Natural killer cell (primary cell): ENCODE measurements around the gene PRX. TPM values are rescaled to one million over a fixed set of nuclear protein-coding genes. Genes with fewer than 3 reads are reported as not detected.
"Not testable (repeated sequence)": the region's sequence is repeated elsewhere in the genome, so short reads cannot be mapped to it uniquely, and the experiment has no call there.

Source experiments
- ATAC-seq, 3 donors: fragments of 150-1000 bp in 2 of 3; fragments of 200-7000 bp in 1 of 3; cut with Tn5 transposase; 1 replicate in 1 of 3; 2 replicates in 2 of 3; pipeline ENCODE4 v1.10.0; 2021; ENCODE audit warnings: mild to moderate bottlenecking in 2 of 3, moderate library complexity in 2 of 3
- DNase-seq, 2 donors: peaks; one replicate each; pipeline versions ENCODE4 v3.0.0 to v3.0.0-alpha.2; 2013 to 2021; ENCODE audit warnings: mixed read lengths in 1 of 2
- H3K27ac ChIP-seq: one replicate; pipeline ENCODE4 v1.5.1; 2013; ENCODE audit warnings: mild to moderate bottlenecking, low read length
- H3K27me3 ChIP-seq: one replicate; pipeline ENCODE4 v1.6.1; 2013; ENCODE audit warnings: low read length; ENCODE audit not compliant: control insufficient read depth, insufficient read depth
- H3K36me3 ChIP-seq: one replicate; pipeline ENCODE4 v1.6.1; 2013; ENCODE audit warnings: low read length; ENCODE audit not compliant: control insufficient read depth, insufficient read depth
- H3K4me1 ChIP-seq: one replicate; pipeline ENCODE4 v1.6.1; 2013; ENCODE audit warnings: low read length; ENCODE audit not compliant: control insufficient read depth, insufficient read depth
- H3K4me3 ChIP-seq: one replicate; pipeline ENCODE4 v1.5.1; 2013; ENCODE audit warnings: low read length
- H3K9me3 ChIP-seq: one replicate; pipeline ENCODE4 v1.6.1; 2013; ENCODE audit warnings: low read length; ENCODE audit not compliant: control insufficient read depth, insufficient read depth
- H3K27ac Mint-ChIP-seq, 2 donors: one replicate each; pipeline ENCODE4 v1.8.0; 2022; ENCODE audit warnings: mild to moderate bottlenecking in 2 of 2, mixed read lengths in 2 of 2, moderate library complexity in 1 of 2
- H3K27me3 Mint-ChIP-seq, 2 donors: one replicate each; pipeline ENCODE4 v1.8.0; 2022; ENCODE audit warnings: low read depth in 2 of 2, mixed read lengths in 2 of 2
- H3K36me3 Mint-ChIP-seq: one replicate; pipeline ENCODE4 v1.8.0; 2022; ENCODE audit warnings: mixed read lengths
- H3K4me1 Mint-ChIP-seq, 2 donors: one replicate each; pipeline ENCODE4 v1.8.0; 2022; ENCODE audit warnings: mixed read lengths in 2 of 2
- H3K4me3 Mint-ChIP-seq: one replicate; pipeline ENCODE4 v1.8.0; 2022; ENCODE audit warnings: mild to moderate bottlenecking, moderate library complexity, mixed read lengths
- H3K9me3 Mint-ChIP-seq, 2 donors: one replicate each; pipeline ENCODE4 v1.8.0; 2022; ENCODE audit warnings: mixed read lengths in 2 of 2
- CTCF ChIP-seq: fragments of 200-600 bp; IDR thresholded peaks from one replicate; pipeline ENCODE4 v1.8.0; 2022; ENCODE audit warnings: antibody characterized with exemption
- WGBS: methylation state at CpG from one replicate; pipeline ENCODE4 v1.1.7; 2013; ENCODE audit warnings: missing lambda C conversion rate; ENCODE audit not compliant: insufficient coverage; 5-methylcytosine and 5-hydroxymethylcytosine counted together
- intact Hi-C: fragments of 100-400 bp; cut with micrococcal nuclease; formaldehyde crosslinking; loops from one replicate; pipeline ENCODE4 v1.14.2; 2022
- total RNA-seq, 4 donors: library from RNA; stranded (reverse); fragments of 120-200 nt in 1 of 4; gene quantifications; one replicate each; pipeline versions ENCODE4 v1.2.3 to v1.2.4, GENCODE V29; 2013 to 2022

Gene PRX
- total RNA-seq, 3 donors from 2014 or later (not counting 1 experiment from before 2014, with no cell fraction given): 2.0 to 3.8 (median 3.7) TPM

- Histone ChIP-seq H3K27ac (no peak overlapping the region), H3K36me3 (no peaks in the 10 kb centered on the region), H3K27me3 (no peaks in the 10 kb centered on the region), H3K4me1 (peaks cover 5% of the 10 kb centered on the region), H3K4me3 (no peak overlapping the region), H3K9me3 (no peaks in the 10 kb centered on the region)
- Mint-ChIP-seq H3K27me3 (no peaks in the 10 kb centered on the region), H3K4me3 (no peak overlapping the region), H3K36me3 (no peaks in the 10 kb centered on the region), H3K27ac (no peak overlapping the region), H3K9me3 (no peaks in the 10 kb centered on the region), H3K4me1 (no peaks in the 10 kb centered on the region)
- DNase-seq: no peak
- WGBS: 94% methylated on average over 3 of the region's 3 CpGs
- no peak for TF ChIP-seq CTCF
- intact Hi-C loops: no loop called here
- ATAC-seq: no peak
Measured at GRCh38 chr19:40458597-40458974, 45.4 kb upstream of the PRX start.

- 93% methylated on average over 27 of the region's 27 CpGs for WGBS
- Histone ChIP-seq H3K27me3 (no peaks in the 10 kb centered on the region), H3K4me1 (peaks cover 5% of the 10 kb centered on the region), H3K9me3 (no peaks in the 10 kb centered on the region), H3K4me3 (no peak overlapping the region), H3K36me3 (no peaks in the 10 kb centered on the region), H3K27ac (no peak overlapping the region)
- Mint-ChIP-seq H3K4me1 (no peaks in the 10 kb centered on the region), H3K4me3 (no peak overlapping the region), H3K9me3 (no peaks in the 10 kb centered on the region), H3K27ac (no peak overlapping the region), H3K27me3 (no peaks in the 10 kb centered on the region), H3K36me3 (no peaks in the 10 kb centered on the region)
- DNase-seq (no peak), ATAC-seq (no peak)
- intact Hi-C loops: no loop called here
- no peak for TF ChIP-seq CTCF
Measured at GRCh38 chr19:40457953-40458596, 44.9 kb upstream of the PRX start.

DNA sequence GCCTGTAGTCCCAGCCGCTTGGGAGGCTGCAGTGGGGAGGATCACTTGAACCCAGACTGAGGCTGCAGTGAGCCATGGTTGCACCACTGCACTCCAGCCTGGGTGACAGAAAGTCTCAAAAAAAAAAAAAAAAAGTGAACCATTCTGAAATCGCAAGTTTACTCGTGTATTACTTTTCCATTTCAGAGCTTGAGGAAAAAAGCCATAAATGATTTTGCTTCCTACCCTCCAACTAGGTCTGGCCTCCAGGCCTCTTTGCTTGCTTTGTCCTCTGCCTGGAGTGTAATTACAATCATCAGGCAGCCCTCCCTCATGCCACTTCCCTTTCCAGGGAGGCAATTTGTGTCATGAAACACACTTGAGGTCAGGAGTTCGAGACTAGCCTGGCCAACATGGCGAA lies 43.9 kb upstream of the PRX start:
- DNase-seq: no peak
- no peak overlapping the region for H3K27ac Mint-ChIP-seq
- Histone ChIP-seq H3K27me3 (no peaks in the 10 kb centered on the region), H3K4me3 (no peak overlapping the region), H3K4me1 (peaks cover 5% of the 10 kb centered on the region), H3K9me3 (no peaks in the 10 kb centered on the region), H3K27ac (no peak overlapping the region), H3K36me3 (no peaks in the 10 kb centered on the region)
- 85% methylated on average over 5 of the region's 5 CpGs for WGBS
- no peaks in the 10 kb centered on the region for H3K27me3 Mint-ChIP-seq
- no peaks in the 10 kb centered on the region for H3K9me3 Mint-ChIP-seq
- no peak for ATAC-seq
- intact Hi-C loops: no loop called here
- no peaks in the 10 kb centered on the region for H3K4me1 Mint-ChIP-seq
- no peak for TF ChIP-seq CTCF
- H3K36me3 Mint-ChIP-seq: no peaks in the 10 kb centered on the region
- H3K4me3 Mint-ChIP-seq: no peak overlapping the region

GRCh38 chr19:40453943-40454342 lies 40.8 kb upstream of the PRX start:
- H3K27ac ChIP-seq, H3K27me3 Mint-ChIP-seq, H3K27ac Mint-ChIP-seq, ATAC-seq, H3K4me3 Mint-ChIP-seq, H3K27me3 ChIP-seq, H3K9me3 ChIP-seq, intact Hi-C loops, H3K4me3 ChIP-seq, H3K4me1 ChIP-seq, H3K36me3 ChIP-seq, H3K4me1 Mint-ChIP-seq, DNase-seq, H3K36me3 Mint-ChIP-seq, H3K9me3 Mint-ChIP-seq: not testable (repeated sequence)
- WGBS: 91% methylated on average over 6 of the region's 6 CpGs
